ENCODE measurements around the gene CARD9.

DNA sequence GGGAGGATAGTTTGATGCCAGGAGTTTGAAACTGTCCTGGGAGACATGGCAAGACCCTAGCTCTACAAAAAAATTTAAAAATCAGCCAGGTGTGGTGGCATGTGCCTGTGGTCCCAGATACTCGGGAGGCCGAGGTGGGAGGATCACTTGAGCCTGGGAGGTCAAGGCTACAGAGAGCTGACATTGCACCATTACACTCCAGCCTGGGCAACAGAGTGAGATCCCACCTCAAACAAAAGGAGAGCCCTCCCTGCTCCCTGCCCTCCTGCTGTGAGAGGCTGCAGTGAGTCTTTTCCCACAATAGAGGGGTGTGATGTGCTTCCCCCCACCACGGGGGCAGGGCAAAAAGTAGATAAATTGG lies 59.4 kb downstream of the CARD9 start:
- no peak for TF ChIP-seq CTCF (IDR thresholded peaks at IDR 0.05 in 8 of 11, conservative IDR thresholded peaks at IDR 0.05 in 3 of 11)
- TF ChIP-seq POLR2A (IDR thresholded peaks at IDR 0.05) = no peak
- TF ChIP-seq POLR2AphosphoS5 (IDR thresholded peaks at IDR 0.05) = no peak
